ENCODE results near the gene DIPK1B.

GRCh38 chr9:136714096-136714892, 1.9 kb downstream of the DIPK1B start:
- TF ChIP-seq CTCF (IDR thresholded peaks at IDR 0.05) (no peak), POLR2A (IDR thresholded peaks at IDR 0.05) (no peak)

Measured in thyroid gland (tissue), 4 donors.